Stimulated activated naive CD8-positive, alpha-beta T cell treated with anti-CD3 and anti-CD28 coated beads, Interleukin-15, Interleukin-2, amounts not matched to agents 100 U/mL and 50 U/mL, for 24 hours (primary cell): ENCODE results near the gene TMEM30A.
A peak's percentile ranks its signal among the peaks of the same experiment; 100 is the strongest.

Experiments used
- ATAC-seq: fragments of 150-1000 bp; cut with Tn5 transposase; one replicate; pipeline ENCODE4 v1.10.0; 2021
- DNase-seq: peaks from one replicate; pipeline ENCODE4 v3.0.0; 2021

TMEM30A gene

DNA sequence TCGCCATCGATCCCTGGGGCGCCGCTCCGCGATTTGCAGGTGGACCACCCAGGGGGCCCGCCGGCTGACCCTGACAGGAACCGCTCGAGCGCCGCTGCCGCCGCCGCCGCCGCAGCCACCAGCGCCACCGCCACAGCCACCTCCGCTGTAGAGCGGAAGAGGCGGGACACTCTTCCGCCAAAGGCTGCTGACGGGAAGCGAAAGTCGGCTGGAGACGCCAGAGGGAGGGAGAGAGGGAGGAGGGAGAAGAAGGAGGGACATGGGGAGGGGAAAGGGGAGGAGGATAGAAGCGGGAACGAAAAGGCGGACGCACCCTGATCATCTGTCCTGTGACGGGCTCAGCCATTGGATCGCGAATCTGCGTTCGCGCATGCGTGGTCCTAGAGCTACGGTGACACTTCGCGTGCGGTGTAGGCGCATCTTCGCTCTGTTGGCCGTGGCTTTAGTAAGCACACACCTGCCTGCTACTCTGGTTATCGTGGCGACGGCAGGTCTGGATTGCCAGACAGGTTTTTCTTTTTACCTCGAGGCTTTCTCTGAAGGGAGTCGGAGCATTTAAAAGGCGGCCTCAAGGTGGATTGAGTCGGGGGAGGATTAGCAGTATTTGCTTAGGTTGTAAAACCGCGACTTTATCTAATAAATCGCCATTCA lies at the start of gene TMEM30A:
Gene TMEM30A, minus strand, starts transcription at position 161 of the 651 bp plus-strand sequence. Its CDS starts 154 bp downstream, at position 7.
- ATAC-seq, result peak; percentile 98
- peak; percentile 95 for DNase-seq

DNA sequence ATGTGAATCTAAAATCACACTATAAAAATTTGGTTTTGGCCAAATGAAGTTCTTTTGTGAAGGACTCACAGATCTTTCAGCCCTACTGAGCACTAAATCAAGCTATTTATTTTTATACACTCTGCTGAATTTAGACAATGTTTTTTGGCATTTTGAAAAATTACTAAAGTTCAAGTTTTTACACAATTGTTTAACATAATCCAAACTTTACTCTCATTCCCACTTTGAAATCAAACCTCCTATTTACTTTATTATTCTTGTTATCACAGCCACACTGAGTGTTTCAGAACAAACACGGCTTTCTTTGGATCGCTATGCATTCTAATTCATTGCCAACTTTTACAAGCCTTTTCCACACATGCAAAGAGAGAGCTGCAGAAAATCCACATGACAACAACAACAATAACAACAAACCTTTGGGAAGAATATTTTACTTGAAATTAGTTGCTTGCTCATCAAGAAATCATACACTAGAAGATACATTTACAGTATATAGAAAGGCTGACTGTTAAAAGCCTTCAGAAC lies 49.1 kb upstream of the TMEM30A start:
- DNase-seq, result no peak

DNA sequence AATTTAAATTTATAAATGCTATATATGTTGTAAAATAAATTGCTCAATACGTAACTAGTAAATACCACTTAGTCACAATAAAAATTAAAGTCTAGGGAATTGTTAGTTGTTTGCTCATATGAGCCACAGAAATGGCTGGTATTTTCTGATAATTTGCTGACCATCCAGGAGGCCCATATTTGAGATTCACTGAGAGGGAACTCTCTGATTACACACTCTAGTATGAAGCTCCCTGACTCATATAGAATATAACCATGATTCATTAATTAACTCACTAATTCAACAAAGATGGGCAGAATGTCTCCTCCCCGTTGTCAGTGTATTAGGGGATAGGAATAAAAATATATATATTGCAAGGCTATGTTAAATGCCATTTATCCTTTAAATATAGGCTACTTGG lies 46.6 kb upstream of the TMEM30A start:
- no peak for ATAC-seq
- DNase-seq, result no peak

More for the DNA sequence above, 49.1 kb upstream of the TMEM30A start:
- ATAC-seq, result no peak

DNA sequence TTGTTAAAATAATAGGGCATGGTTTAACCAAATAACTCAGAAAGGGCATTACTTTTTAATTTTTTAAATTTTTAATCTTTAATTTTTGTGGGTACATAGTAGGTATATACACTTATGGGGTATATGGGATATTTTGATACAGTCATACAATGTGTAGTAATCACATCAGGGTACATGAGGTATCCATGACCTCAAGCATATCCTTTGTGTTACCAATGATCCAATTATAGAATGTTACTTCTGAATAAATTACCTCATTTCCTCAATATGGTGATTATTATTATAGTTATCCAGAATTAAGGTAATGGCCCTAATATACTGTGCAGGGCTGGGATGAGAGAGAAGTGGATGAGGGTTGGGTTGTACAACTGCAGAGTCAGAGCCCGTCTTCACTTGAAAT lies 45.1 kb upstream of the TMEM30A start:
- ATAC-seq, result no peak

DNA sequence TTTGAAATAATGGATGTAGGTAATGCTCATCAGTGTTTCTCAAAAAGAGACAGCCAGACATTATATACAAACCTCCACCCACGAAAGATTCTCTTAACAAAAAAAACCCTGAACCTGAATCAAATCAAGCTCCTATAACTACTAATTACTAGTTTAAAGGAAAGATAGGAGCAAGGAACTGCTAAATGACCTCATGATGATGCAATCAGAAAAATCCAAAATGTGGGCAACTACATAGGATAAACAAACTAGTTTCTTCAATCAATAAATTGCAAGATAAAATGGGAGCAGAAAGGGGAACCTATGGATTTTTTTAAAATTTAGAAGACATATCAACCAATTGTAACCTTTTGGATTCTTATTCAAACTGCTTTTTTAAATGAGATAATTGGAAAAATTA lies 43.2 kb upstream of the TMEM30A start:
- ATAC-seq, result no peak
- DNase-seq, result no peak

More for the DNA sequence above, 45.1 kb upstream of the TMEM30A start:
- no peak for DNase-seq

DNA sequence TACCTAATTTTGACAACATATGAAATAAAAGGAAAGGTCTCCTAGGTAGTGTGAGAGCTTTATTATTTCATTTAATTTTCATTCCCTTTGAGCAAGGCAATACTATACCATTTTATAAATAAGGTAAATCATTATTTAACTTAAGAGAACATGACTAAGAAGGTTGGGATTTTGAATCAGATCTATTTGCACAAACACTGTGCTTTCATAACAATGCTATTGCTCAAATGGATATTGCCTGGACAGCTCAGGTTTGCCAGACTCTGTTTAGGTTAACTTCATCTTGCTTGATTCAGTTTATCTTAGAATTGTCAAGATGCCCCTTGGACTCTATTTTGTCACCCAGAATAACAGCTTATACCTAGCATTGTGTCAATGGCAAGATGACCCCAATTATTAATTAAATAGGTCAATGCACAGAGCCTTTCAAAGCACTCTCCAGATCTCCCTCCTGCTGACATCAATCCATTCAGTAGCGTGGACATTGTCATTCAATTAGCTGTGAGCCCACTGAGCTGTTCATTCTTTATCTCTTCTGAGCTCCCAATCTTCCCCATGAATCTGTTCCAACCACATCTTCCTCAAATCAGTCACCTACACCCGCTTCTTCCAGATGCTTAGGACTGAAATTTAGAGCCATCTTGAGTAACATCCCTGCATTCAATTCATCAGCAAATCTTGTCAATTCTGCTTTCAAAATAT lies 42.1 kb upstream of the TMEM30A start:
- DNase-seq (no peak), ATAC-seq (no peak)

DNA sequence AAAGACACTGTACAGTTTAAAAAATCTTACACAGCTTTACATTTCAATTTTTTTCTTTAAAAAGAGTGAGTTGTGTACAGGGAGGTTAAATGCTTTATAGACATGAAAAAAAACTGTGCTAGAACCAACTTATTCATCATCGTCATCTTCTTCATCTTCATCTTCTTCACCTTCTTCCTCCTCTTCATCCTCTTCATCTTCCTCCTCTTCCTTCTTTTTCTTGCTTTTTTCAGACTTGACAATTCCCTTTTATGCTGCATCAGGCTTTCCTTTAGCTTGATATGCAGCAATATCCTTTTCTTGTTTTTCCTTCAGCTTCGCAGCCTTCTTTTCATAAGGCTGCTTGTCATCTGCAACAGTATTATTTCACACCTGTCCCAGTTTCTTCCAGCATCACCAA lies 34.3 kb upstream of the TMEM30A start:
- no peak for DNase-seq
- no peak for ATAC-seq

DNA sequence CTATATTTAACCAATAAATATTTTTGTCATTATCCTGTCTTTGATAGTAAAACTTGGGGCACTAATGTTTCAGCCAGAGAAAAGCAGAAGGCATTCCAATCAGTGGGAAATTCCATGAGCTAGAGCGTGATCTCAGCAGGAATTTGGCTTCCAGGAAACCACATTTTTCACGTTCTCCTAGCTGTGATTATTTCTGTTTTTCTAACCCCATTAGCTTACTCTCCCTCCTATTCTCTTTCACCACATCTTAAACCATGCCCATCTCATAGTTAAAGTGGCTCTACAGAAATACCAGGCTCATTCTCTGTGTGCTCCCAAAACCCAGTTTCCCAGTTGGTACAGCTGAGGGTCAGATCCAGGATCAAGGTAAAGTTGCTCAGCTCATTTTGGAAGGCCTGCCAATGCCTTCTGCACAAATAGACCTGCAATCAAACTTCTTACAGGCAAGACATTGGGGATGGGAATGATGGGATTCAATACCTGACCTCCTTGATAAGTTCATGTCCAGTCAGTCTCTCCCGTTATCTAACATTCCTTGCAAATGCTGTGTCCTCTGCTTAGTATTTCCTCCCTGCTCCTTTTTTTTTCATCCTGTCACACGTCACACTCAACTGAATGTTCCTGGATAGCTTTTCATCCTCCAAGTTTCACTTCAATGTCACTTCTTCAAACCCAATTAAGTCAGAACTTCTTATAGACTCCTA lies 33.1 kb upstream of the TMEM30A start:
- ATAC-seq (no peak), DNase-seq (no peak)

DNA sequence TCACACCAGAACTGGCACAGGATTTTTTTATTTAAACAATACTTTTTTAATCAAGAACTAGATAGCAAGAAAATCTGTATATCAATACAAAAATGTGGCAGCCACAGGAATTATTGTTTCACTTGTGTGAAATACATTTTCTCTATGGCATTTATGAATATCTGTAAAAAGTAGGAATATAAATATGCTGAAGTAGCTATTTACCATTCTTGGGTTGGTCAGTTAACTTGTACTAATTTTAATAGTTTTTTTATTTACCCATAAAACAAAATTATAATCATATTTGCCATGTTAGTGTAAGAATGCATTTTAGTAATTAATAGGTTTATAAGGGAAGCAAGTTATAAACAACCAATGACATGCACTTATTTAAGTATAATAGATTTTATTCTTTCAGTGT lies 31.4 kb upstream of the TMEM30A start:
- ATAC-seq (no peak), DNase-seq (no peak)

DNA sequence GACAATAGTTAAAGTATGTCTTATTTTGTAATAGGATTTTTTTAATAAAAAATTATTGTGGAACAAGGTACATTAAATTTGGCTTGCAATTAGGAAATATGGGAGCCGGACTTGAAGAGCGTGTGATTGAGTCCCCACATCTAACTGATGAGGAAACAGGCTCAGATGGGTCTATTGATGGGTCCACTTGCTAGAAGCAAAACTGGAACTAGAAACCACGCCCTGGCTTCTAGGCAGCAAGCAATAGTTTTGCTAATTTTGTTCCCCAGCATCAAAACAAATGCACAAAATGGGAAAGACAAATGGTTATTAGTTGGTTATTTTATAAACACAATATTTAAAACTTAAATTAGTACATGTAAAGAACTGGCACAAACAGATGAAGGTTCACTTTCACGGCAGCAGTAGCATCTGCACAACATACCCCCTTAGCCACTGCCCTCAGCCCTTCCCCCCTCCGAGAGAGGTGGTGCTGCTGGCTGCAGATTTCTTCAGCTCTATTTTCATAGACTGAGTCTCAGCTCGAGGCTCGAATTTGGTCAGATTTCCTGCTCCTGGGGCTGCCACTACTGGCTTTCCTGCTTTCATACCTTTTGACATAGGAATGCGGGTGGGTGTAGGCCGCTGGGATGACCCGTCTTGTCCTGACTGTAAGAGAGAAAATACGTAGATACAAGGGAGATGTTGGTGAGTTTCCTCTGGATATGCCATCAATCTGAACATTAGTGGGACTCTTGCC lies 23.8 kb upstream of the TMEM30A start:
- DNase-seq (no peak), ATAC-seq (no peak)

DNA sequence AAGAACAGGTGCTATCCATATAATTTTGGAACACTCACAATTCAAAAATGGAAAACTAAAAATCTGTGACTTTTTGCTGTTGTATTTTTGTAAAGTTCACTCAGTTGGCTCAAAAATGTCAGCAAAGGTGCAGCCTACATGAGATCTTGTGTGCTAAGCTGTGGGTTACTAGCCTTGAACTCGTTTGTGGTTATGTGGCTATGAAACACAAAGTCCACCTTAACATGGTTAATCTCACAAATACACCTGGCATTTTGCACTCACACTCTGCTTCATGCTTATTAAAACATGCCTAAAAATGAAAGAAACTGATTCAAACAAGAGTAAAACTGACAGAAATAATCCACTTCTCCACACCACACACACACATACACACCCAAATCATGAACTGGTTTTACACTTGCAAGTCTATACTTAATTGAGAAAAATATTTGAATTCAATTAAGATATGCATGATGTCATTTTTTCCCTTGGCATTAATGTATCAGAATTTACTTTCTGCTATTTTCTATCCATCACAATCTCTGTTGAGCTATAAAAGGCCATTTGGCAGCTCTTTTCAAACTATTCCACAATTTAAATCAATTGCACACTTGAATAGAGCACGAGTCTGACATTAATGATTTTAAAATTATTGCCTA lies 22.9 kb upstream of the TMEM30A start:
- ATAC-seq (no peak), DNase-seq (no peak)

DNA sequence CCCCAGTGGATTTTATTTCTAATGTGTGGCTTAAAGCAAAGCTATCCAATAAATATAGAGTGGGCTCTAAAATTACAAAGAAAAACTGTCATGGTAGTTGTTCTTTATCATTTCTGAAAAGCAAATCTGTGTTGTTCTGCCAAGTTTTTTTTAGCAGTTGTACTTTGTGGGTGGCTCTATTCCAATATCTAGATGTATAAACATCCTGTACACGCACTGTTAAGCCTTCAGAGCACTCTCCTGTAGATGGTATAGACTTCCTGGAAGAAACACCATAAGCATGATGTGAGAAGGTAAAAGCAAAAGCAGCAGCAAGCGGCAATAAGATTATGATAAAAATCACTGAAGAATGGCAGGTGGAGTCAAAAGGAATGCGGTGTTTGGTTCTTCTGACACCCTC lies 21.5 kb upstream of the TMEM30A start:
- DNase-seq (no peak), ATAC-seq (no peak)

DNA sequence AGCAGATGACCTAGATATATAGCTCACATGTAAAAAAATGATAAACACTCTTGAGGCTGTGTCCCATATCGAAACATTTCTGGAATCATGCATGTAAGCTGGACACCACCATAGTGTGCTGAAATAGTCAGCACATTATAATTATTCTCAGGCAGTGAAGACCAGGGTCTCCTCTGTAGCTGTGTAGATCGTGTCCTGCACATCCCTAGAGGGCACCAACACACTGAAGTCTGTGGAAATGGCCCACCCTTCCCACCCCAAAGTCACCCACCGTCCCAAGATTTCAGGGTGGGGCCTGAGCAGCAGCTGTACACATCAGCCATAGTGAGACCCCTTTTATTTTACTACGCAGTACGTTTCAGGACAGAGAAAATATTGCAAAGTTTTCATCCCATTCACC lies 21.0 kb upstream of the TMEM30A start:
- ATAC-seq (no peak), DNase-seq (no peak)

DNA sequence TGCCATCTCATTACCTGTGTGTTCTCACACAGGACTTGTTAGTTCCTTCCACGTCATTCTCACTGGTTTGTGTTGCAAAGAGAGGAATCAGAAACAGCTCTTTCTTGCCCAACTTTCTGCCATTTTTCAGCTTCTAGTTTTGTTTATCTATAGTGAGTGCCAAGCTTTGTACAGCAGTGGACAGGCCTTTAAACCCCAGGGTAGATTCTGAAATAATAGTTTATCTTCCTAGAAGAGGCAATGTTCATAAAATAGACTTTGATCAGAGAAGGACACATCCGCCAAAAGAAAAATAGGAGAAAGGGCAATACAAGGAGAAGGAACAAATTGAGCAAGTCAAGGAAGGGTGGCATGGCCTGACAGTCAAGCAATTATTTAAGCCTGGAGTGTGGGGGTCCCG lies 17.7 kb upstream of the TMEM30A start:
- ATAC-seq (no peak), DNase-seq (no peak)

DNA sequence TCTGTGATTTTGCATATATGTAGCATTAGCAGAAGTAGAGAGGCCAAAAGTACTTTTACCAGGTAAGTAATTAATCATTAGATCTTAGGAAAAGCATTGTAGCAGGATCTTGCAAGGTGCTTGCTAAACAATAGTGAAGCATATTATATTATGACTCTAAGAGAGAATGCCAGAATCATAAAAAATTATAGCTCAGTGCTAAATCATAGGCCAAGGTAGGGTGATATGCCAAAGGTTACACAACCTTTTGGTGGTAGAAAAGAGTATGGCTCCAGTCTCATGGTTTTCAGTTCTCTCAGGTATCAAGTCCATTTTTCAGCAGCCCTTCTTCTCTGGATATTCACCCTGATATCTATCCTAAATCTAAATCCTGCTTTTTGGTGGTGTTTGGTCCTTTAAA lies 16.9 kb upstream of the TMEM30A start:
- DNase-seq (no peak), ATAC-seq (no peak)

DNA sequence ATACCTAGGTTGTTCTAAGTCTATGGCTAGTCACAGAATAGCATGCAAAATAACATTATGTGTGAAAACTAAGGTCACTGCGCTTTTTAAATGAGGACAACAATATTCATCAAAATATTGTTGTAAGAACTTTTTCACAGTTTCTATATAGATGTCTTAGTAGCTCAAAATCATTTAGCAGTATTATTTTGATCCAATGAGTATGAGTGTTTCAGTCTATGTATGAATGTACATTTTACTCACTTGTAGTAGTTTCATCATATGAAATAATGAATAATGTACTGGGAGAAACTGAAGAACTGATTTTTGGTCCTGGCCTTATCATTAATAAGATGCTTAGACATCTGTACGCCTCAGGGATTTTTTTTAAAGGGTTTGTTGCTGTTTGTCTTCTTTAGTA lies 16.5 kb upstream of the TMEM30A start:
- DNase-seq (no peak), ATAC-seq (no peak)

DNA sequence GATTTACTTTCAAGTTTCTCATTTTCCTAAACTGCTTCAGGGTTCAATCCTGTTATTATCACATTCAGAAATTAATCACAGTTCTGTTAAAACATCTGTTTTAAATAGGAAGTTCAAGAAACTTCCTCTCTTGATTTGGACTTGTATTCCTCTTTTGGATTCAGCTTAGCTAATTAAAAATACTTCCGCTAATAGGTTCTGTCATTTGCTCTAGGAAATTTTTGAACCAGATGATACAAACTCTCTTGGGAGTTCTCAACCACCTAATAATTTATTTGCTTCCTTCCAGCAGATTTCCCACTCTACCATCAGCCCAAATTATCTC lies 15.9 kb upstream of the TMEM30A start:
- DNase-seq, result no peak
- no peak for ATAC-seq

DNA sequence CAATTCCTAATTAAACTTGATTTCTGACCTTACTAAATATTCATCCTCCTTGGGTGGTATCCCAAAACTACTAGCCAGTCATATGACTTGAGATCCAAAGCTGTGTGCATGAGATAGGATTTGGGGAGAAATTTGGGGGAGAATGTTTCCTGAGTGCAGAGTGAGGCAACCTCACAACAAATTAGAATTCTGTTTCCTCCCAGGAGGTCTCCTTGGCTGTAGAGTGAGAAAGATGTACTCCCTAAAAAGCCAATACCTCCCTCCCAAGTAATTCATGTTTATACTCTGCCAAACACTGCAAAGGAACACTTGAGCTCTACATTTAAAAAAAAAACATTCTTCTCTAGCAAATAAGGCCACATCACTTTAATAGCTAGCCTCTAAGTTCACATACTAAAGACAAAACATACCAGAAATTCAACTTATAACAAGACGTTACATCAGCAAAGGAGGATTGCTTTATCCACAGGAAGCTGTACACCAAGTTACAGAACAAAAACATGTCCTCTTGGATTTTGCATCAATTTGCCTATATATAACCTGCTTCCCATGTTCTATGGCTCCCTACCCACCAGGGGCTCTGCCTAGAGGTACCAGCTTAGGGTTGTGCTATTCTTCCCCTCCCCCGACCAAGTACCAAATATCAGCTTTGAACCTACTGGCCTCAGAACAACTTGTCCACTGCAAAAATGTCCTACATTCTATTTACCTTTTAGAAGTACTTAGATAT lies 15.4 kb upstream of the TMEM30A start:
- no peak for DNase-seq
- no peak for ATAC-seq

DNA sequence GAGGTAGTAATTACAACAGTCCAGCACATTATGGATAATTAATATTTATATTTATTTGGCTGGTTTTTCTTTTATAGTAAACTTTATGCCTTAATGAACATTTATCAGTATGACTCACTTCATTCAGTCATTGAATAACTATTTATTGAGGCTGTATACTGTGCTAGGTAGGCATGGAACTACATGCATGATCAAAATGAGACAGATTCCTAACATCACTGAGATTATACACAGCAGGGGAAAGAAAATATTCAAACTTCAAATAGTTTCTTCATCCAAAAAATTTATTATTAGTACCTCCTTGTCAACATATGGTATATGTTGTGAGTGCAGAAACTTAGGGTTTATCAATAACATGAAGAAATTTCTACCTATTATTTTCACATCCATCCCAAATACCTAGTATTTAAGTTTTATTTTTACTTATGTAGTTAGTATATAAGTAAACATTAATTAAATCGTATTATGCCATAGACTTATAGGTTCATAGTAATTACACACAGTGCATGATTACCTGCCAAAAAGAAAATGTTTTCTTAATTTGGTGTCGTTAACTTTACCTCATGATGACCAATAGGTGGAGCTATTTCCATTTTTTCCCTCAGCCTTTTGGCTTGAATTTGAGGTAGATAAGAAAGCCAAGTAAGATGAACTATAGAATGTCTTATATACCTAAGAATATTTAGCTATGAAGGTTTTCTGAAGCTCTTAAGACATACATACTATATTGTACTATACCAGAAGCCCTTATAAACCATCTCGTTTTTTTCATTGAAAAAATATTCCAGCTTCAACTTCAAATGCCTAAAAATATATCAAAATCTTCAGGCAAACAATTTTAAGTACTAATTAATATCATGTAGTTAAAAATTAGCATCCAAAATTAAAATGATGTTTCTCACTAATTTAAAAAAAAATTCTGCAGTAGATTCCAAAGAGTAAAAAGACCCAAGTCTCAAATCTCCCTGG lies 12.5 kb upstream of the TMEM30A start:
- DNase-seq (no peak), ATAC-seq (peak; percentile 52)

DNA sequence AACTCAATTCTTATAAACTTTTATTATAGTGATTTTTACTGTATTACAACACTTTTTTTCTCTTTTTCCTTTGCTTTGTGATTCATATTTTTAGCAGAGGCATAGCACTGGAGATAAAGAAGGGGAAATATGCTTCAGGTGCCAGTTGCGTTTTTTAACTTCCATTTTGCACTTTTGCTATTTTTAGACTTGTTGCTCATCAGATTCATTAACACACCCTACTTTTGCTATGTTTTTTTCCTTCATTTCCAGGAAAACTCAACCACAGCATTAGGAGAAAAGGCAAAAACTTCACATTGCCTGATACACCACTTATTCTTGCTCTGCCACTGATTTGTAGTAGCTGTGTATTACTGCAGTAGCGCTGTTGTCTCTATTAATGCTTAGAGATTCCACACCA lies 8.0 kb upstream of the TMEM30A start:
- ATAC-seq, result no peak
- no peak for DNase-seq
